Upper lobe of left lung (tissue), 4 donors: Measurements from ENCODE around the gene SMIM38.

Experiments used
- EP300 ChIP-seq, 4 donors: sonication (generic); formaldehyde crosslinking; IDR thresholded peaks; one replicate each; pipeline ENCODE4 v1.5.1; 2017; ENCODE audit warnings: antibody characterized with exemption in 4 of 4, control low read depth in 2 of 4
- POLR2A ChIP-seq, 4 donors: fragments of 450-650 bp; IDR thresholded peaks; one replicate each; pipeline ENCODE4 v1.5.1; 2016 to 2017; ENCODE audit warnings: antibody characterized with exemption in 4 of 4, mild to moderate bottlenecking in 2 of 4
- TF ChIP-seq, protein P1 (sequence below), 6 experiments: fragments of 450-650 bp in 4 of 6; fragments of 200-600 bp in 2 of 6; sonication (generic) in 2 of 6; IDR thresholded peaks; one replicate each; pipeline ENCODE4 v1.5.1; 2016 to 2019; ENCODE audit warnings: antibody characterized with exemption in 6 of 6

DNA sequence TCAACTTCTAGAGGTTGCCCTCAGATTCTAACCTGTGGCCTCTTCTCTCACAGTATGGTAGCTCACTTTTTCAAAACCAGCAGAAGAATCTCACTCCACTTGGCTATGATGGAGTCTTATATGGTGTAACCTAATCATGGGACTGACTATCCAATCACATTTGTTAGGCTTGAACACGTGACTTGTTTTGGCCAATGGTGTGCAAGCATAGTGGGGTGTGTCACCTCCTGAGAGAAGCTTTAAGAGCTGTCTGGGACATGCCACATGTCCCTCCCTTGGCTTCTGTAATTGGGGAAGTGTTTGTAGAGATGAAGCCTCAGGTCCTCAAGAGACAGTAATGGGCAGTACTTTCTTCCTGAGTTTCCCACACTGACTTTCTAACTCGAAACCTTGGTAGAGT lies 12.8 kb upstream of the SMIM38 start:
- no peak for TF ChIP-seq POLR2A (IDR thresholded peaks at IDR 0.05)
- TF ChIP-seq, protein P1, sequence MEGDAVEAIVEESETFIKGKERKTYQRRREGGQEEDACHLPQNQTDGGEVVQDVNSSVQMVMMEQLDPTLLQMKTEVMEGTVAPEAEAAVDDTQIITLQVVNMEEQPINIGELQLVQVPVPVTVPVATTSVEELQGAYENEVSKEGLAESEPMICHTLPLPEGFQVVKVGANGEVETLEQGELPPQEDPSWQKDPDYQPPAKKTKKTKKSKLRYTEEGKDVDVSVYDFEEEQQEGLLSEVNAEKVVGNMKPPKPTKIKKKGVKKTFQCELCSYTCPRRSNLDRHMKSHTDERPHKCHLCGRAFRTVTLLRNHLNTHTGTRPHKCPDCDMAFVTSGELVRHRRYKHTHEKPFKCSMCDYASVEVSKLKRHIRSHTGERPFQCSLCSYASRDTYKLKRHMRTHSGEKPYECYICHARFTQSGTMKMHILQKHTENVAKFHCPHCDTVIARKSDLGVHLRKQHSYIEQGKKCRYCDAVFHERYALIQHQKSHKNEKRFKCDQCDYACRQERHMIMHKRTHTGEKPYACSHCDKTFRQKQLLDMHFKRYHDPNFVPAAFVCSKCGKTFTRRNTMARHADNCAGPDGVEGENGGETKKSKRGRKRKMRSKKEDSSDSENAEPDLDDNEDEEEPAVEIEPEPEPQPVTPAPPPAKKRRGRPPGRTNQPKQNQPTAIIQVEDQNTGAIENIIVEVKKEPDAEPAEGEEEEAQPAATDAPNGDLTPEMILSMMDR (IDR thresholded peaks at IDR 0.05): no peak
- TF ChIP-seq EP300 (IDR thresholded peaks at IDR 0.05): no peak
